HUES6 (cell line): ENCODE data around the gene USP8.
"Not testable (repeated sequence)": the region's sequence is repeated elsewhere in the genome, so short reads cannot be mapped to it uniquely, and the experiment has no call there.

Source experiments
- H3K27ac ChIP-seq: 2 replicates; pipeline ENCODE4 v1.7.0; 2013; ENCODE audit warnings: low read depth, mild to moderate bottlenecking, low read length, inconsistent platforms
- H3K27me3 ChIP-seq: 2 replicates; pipeline ENCODE4 v1.6.1; 2013; ENCODE audit warnings: low read length; ENCODE audit not compliant: control insufficient read depth, insufficient read depth
- H3K36me3 ChIP-seq: 2 replicates; pipeline ENCODE4 v1.6.1; 2013; ENCODE audit warnings: low read length; ENCODE audit not compliant: control insufficient read depth, insufficient read depth
- H3K4me1 ChIP-seq: 2 replicates; pipeline ENCODE4 v1.6.1; 2013; ENCODE audit warnings: low read length; ENCODE audit not compliant: control insufficient read depth, insufficient read depth
- H3K4me3 ChIP-seq: 2 replicates; pipeline ENCODE4 v1.5.1; 2013; ENCODE audit warnings: low read depth, low read length
- H3K9ac ChIP-seq: one replicate; pipeline ENCODE4 v1.6.1; 2013; ENCODE audit warnings: mild to moderate bottlenecking, low read length
- H3K9me3 ChIP-seq: 2 replicates; pipeline ENCODE4 v1.6.1; 2013; ENCODE audit warnings: low read depth, low read length; ENCODE audit not compliant: control insufficient read depth, insufficient read depth

USP8 gene

GRCh38 chr15:50414624-50415023, 9.6 kb upstream of the USP8 start:
- H3K27ac ChIP-seq, result no peak overlapping the region
- no peak overlapping the region for H3K4me3 ChIP-seq
- no peaks in the 10 kb centered on the region for H3K9me3 ChIP-seq
- no peaks in the 10 kb centered on the region for H3K27me3 ChIP-seq
- H3K9ac ChIP-seq, result no peak overlapping the region
- no peaks in the 10 kb centered on the region for H3K4me1 ChIP-seq
- no peaks in the 10 kb centered on the region for H3K36me3 ChIP-seq

GRCh38 chr15:50415752-50416404, 8.3 kb upstream of the USP8 start:
- Histone ChIP-seq H3K36me3 (no peaks in the 10 kb centered on the region), H3K9me3 (no peaks in the 10 kb centered on the region), H3K27ac (no peak overlapping the region), H3K27me3 (no peaks in the 10 kb centered on the region), H3K9ac (no peak overlapping the region), H3K4me3 (no peak overlapping the region), H3K4me1 (no peaks in the 10 kb centered on the region)

GRCh38 chr15:50416890-50417289, 7.3 kb upstream of the USP8 start:
- H3K27ac ChIP-seq, result no peak overlapping the region
- no peaks in the 10 kb centered on the region for H3K27me3 ChIP-seq
- no peaks in the 10 kb centered on the region for H3K36me3 ChIP-seq
- H3K4me1 ChIP-seq, result no peaks in the 10 kb centered on the region
- no peaks in the 10 kb centered on the region for H3K9me3 ChIP-seq
- no peak overlapping the region for H3K4me3 ChIP-seq
- no peak overlapping the region for H3K9ac ChIP-seq

- H3K27ac ChIP-seq, result no peak overlapping the region
- no peak overlapping the region for H3K9ac ChIP-seq
- H3K4me1 ChIP-seq, result no peaks in the 10 kb centered on the region
- H3K9me3 ChIP-seq, result no peaks in the 10 kb centered on the region
- H3K27me3 ChIP-seq, result no peaks in the 10 kb centered on the region
- H3K4me3 ChIP-seq, result no peak overlapping the region
- no peaks in the 10 kb centered on the region for H3K36me3 ChIP-seq
Observed at GRCh38 chr15:50418041-50418583, 6.1 kb upstream of the USP8 start.

- Histone ChIP-seq H3K9me3 (no peaks in the 10 kb centered on the region), H3K36me3 (0 out of 2 replicates have a peak, but pooled peaks cover 2% of the 10 kb centered on the region), H3K4me3 (peak overlapping the region; percentile 88), H3K4me1 (no peaks in the 10 kb centered on the region), H3K27ac (0 out of 2 replicates have a peak overlapping the region, but pooled peaks have one; percentile 18), H3K27me3 (no peaks in the 10 kb centered on the region), H3K9ac (peak overlapping the region; percentile 84)
Observed at GRCh38 chr15:50425219-50425618, 1.0 kb downstream of the USP8 start.

GRCh38 chr15:50425678-50426246, 1.6 kb downstream of the USP8 start:
- not testable (repeated sequence) for H3K9me3 ChIP-seq, H3K27ac ChIP-seq, H3K27me3 ChIP-seq, H3K4me1 ChIP-seq, H3K36me3 ChIP-seq, H3K9ac ChIP-seq
- H3K4me3 ChIP-seq, result peak overlapping the region; percentile 88; the same call in 1 of the 2 replicates

GRCh38 chr15:50426428-50426827, 2.2 kb downstream of the USP8 start:
- Histone ChIP-seq H3K9me3 (no peaks in the 10 kb centered on the region), H3K9ac (no peak overlapping the region), H3K27ac (no peak overlapping the region), H3K36me3 (0 out of 2 replicates have a peak, but pooled peaks cover 2% of the 10 kb centered on the region), H3K4me3 (no peak overlapping the region), H3K27me3 (no peaks in the 10 kb centered on the region), H3K4me1 (no peaks in the 10 kb centered on the region)

GRCh38 chr15:50431204-50431603, 7.0 kb downstream of the USP8 start:
- H3K36me3 ChIP-seq, result peaks cover 8% of the 10 kb centered on the region
- H3K27ac ChIP-seq, result no peak overlapping the region
- no peaks in the 10 kb centered on the region for H3K9me3 ChIP-seq
- no peak overlapping the region for H3K4me3 ChIP-seq
- H3K4me1 ChIP-seq, result no peaks in the 10 kb centered on the region
- no peaks in the 10 kb centered on the region for H3K27me3 ChIP-seq
- H3K9ac ChIP-seq, result no peak overlapping the region

- H3K27ac ChIP-seq, result no peak overlapping the region
- no peak overlapping the region for H3K4me3 ChIP-seq
- H3K36me3 ChIP-seq, result peaks cover 6% of the 10 kb centered on the region
- no peaks in the 10 kb centered on the region for H3K9me3 ChIP-seq
- H3K4me1 ChIP-seq, result no peaks in the 10 kb centered on the region
- no peaks in the 10 kb centered on the region for H3K27me3 ChIP-seq
- H3K9ac ChIP-seq, result no peak overlapping the region
Observed at GRCh38 chr15:50432230-50432629, 8.0 kb downstream of the USP8 start.

- H3K36me3 ChIP-seq, result peaks cover 27% of the 10 kb centered on the region
- H3K27me3 ChIP-seq, result no peaks in the 10 kb centered on the region
- H3K27ac ChIP-seq, result no peak overlapping the region
- no peaks in the 10 kb centered on the region for H3K4me1 ChIP-seq
- H3K4me3 ChIP-seq, result no peak overlapping the region
- H3K9ac ChIP-seq, result no peak overlapping the region
- H3K9me3 ChIP-seq, result no peaks in the 10 kb centered on the region
Observed at GRCh38 chr15:50435772-50436171, 11.6 kb downstream of the USP8 start.

GRCh38 chr15:50438251-50438650, 14.0 kb downstream of the USP8 start:
- H3K9ac ChIP-seq, result no peak overlapping the region
- H3K27me3 ChIP-seq, result no peaks in the 10 kb centered on the region
- H3K9me3 ChIP-seq, result no peaks in the 10 kb centered on the region
- no peak overlapping the region for H3K27ac ChIP-seq
- H3K4me1 ChIP-seq, result no peaks in the 10 kb centered on the region
- H3K4me3 ChIP-seq, result no peak overlapping the region
- peaks cover 45% of the 10 kb centered on the region for H3K36me3 ChIP-seq
